ENCODE results near the gene NOP53. TPM values are rescaled to one million over a fixed set of nuclear protein-coding genes. Genes with fewer than 3 reads are reported as not detected.
A peak's percentile ranks its signal among the peaks of the same experiment; 100 is the strongest.

The NOP53 gene
- total and polyA plus RNA-seq, 2 donors (not counting 1 experiment from before 2014, with no cell fraction given) = 59.6 to 60.8 TPM

DNA sequence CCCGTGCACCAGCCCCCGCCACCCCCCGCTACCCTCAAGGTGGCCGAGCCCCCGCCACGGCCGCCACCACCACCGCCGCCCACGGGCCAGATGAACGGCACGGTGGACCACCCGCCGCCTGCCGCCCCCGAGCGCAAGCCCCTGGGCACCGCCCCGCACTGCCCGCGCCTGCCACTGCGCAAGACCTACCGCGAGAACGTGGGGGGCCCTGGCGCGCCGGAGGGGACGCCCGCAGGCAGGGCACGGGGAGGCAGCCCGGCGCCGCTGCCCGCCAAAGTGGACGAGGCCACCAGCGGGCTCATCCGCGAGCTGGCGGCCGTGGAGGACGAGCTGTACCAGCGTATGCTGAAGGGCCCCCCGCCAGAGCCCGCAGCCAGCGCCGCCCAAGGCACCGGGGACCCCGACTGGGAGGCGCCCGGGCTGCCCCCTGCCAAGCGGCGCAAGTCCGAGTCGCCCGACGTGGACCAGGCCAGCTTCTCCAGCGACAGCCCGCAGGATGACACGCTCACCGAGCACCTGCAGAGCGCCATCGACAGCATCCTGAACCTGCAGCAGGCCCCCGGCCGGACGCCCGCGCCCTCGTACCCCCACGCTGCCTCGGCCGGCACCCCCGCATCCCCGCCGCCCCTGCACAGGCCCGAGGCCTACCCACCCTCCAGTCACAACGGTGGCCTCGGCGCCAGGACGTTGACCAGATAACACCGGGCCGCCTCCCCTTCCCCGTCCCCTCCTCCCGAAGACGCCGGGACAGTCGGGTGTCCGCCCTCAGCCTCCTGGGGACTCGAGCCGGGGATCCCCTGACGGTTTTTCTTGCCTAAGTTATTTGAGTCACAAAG lies 43.4 kb upstream of the NOP53 start:
- Histone ChIP-seq H2AFZ (ENCODE audit: low read length) (no peak overlapping the region), H3K27ac (ENCODE audit: insufficient read depth, low read length) (no peak overlapping the region), H4K20me1 (ENCODE audit: control insufficient read depth, extremely low read depth, insufficient read depth, low read length) (no peaks in the 10 kb centered on the region), H3K36me3 (ENCODE audit: control insufficient read depth, insufficient read depth, low read length) (peaks cover 20% of the 10 kb centered on the region), H3K79me2 (ENCODE audit: control insufficient read depth, insufficient read depth, low read length) (no peaks in the 10 kb centered on the region), H3K4me1 (ENCODE audit: control insufficient read depth, extremely low read depth, insufficient read depth, low read length) (no peaks in the 10 kb centered on the region), H3K4me2 (ENCODE audit: extremely low read depth, insufficient read depth, low read length) (no peak overlapping the region), H3K9ac (ENCODE audit: insufficient read depth, low read length) (no peak overlapping the region), H3K9me3 (ENCODE audit: control insufficient read depth, insufficient read depth, low read depth, low read length) (no peaks in the 10 kb centered on the region), H3K4me3 (replicated peaks in 1 of 4; ENCODE audit: control extremely low read depth in 1 of 4, insufficient read depth in 1 of 4, low read depth in 3 of 4, low read length in 4 of 4) (no peak overlapping the region), H3K27me3 (ENCODE audit: control insufficient read depth, insufficient read depth, low read length) (no peaks in the 10 kb centered on the region)
- TF ChIP-seq, protein P1, sequence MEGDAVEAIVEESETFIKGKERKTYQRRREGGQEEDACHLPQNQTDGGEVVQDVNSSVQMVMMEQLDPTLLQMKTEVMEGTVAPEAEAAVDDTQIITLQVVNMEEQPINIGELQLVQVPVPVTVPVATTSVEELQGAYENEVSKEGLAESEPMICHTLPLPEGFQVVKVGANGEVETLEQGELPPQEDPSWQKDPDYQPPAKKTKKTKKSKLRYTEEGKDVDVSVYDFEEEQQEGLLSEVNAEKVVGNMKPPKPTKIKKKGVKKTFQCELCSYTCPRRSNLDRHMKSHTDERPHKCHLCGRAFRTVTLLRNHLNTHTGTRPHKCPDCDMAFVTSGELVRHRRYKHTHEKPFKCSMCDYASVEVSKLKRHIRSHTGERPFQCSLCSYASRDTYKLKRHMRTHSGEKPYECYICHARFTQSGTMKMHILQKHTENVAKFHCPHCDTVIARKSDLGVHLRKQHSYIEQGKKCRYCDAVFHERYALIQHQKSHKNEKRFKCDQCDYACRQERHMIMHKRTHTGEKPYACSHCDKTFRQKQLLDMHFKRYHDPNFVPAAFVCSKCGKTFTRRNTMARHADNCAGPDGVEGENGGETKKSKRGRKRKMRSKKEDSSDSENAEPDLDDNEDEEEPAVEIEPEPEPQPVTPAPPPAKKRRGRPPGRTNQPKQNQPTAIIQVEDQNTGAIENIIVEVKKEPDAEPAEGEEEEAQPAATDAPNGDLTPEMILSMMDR (conservative IDR thresholded peaks at IDR 0.05 in 1 of 2, IDR thresholded peaks at IDR 0.05 in 1 of 2; ENCODE audit: low read depth in 1 of 2, low read length in 2 of 2) = no peak
- TF ChIP-seq EZH2 (IDR thresholded peaks at IDR 0.05; ENCODE audit: low read length, missing control alignments) = no peak
- no peak for DNase-seq (ENCODE audit: low read depth in 2 of 2)

DNA sequence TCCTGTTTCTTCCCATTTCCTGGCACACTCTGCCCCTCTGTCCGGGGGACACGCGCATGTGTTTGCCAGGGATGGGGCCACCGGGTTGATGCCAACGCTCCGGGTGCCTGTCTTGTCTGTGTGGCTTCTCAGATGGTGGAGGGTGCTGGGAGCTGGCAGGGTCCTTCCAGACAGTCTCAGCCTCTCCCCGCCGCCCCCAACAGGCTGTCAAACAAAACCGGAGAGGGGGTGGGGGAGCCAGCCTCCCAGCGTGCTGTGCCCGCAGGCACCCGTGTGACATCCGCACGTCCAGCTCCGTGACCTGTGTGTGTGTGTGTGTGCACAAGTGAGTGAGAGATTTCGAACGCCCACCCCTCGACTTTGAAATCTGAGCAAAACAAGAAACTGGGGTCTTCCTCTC lies 42.7 kb upstream of the NOP53 start:
- Histone ChIP-seq H3K27me3 (ENCODE audit: control insufficient read depth, insufficient read depth, low read length) (no peaks in the 10 kb centered on the region), H3K4me1 (ENCODE audit: control insufficient read depth, extremely low read depth, insufficient read depth, low read length) (no peaks in the 10 kb centered on the region), H3K4me3 (replicated peaks in 1 of 4; ENCODE audit: control extremely low read depth in 1 of 4, insufficient read depth in 1 of 4, low read depth in 3 of 4, low read length in 4 of 4) (no peak overlapping the region), H3K79me2 (ENCODE audit: control insufficient read depth, insufficient read depth, low read length) (no peaks in the 10 kb centered on the region), H3K4me2 (ENCODE audit: extremely low read depth, insufficient read depth, low read length) (no peak overlapping the region), H3K9me3 (ENCODE audit: control insufficient read depth, insufficient read depth, low read depth, low read length) (no peaks in the 10 kb centered on the region), H3K36me3 (ENCODE audit: control insufficient read depth, insufficient read depth, low read length) (peaks cover 20% of the 10 kb centered on the region), H3K27ac (ENCODE audit: insufficient read depth, low read length) (no peak overlapping the region), H2AFZ (ENCODE audit: low read length) (no peak overlapping the region), H3K9ac (ENCODE audit: insufficient read depth, low read length) (no peak overlapping the region), H4K20me1 (ENCODE audit: control insufficient read depth, extremely low read depth, insufficient read depth, low read length) (no peaks in the 10 kb centered on the region)
- no peak for DNase-seq (ENCODE audit: low read depth in 2 of 2)
- TF ChIP-seq, protein P1 (conservative IDR thresholded peaks at IDR 0.05 in 1 of 2, IDR thresholded peaks at IDR 0.05 in 1 of 2; ENCODE audit: low read depth in 1 of 2, low read length in 2 of 2) = no peak
- no peak for TF ChIP-seq EZH2 (IDR thresholded peaks at IDR 0.05; ENCODE audit: low read length, missing control alignments)

DNA sequence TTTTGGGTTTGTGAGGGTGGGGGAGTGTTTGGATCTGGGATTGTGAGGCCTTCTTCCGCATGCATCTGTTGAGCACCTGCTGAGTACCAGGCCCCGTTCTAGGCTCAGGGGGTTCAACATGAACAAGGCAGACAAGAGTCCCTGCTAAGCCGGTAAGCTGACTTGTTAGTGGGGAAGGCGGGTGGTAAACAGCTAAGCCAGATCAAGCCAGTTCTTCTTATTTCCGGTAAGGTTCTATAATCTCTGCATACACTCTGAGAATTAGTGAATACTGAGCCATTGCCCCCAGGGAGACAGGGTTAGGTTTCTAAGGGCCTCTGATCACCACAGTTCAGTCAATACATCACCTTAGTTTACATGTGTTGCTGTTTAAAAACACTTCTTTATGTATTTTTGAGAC lies 42.0 kb upstream of the NOP53 start:
- no peaks in the 10 kb centered on the region for H3K79me2 ChIP-seq (ENCODE audit: control insufficient read depth, insufficient read depth, low read length)
- TF ChIP-seq EZH2 (IDR thresholded peaks at IDR 0.05; ENCODE audit: low read length, missing control alignments) = no peak
- TF ChIP-seq, protein P1 (conservative IDR thresholded peaks at IDR 0.05 in 1 of 2, IDR thresholded peaks at IDR 0.05 in 1 of 2; ENCODE audit: low read depth in 1 of 2, low read length in 2 of 2) = no peak
- no peaks in the 10 kb centered on the region for H4K20me1 ChIP-seq (ENCODE audit: control insufficient read depth, extremely low read depth, insufficient read depth, low read length)
- peaks cover 18% of the 10 kb centered on the region for H3K36me3 ChIP-seq (ENCODE audit: control insufficient read depth, insufficient read depth, low read length)
- no peak overlapping the region for H3K4me3 ChIP-seq (replicated peaks in 1 of 4; ENCODE audit: control extremely low read depth in 1 of 4, insufficient read depth in 1 of 4, low read depth in 3 of 4, low read length in 4 of 4)
- H3K4me1 ChIP-seq (ENCODE audit: control insufficient read depth, extremely low read depth, insufficient read depth, low read length) = no peaks in the 10 kb centered on the region
- H2AFZ ChIP-seq (ENCODE audit: low read length) = no peak overlapping the region
- no peaks in the 10 kb centered on the region for H3K9me3 ChIP-seq (ENCODE audit: control insufficient read depth, insufficient read depth, low read depth, low read length)
- peak overlapping the region; percentile 28 for H3K27ac ChIP-seq (ENCODE audit: insufficient read depth, low read length)
- no peak for DNase-seq (ENCODE audit: low read depth in 2 of 2)
- no peak overlapping the region for H3K4me2 ChIP-seq (ENCODE audit: extremely low read depth, insufficient read depth, low read length)
- no peak overlapping the region for H3K9ac ChIP-seq (ENCODE audit: insufficient read depth, low read length)
- H3K27me3 ChIP-seq (ENCODE audit: control insufficient read depth, insufficient read depth, low read length) = no peaks in the 10 kb centered on the region

Data from fibroblast of lung (primary cell).